MV-4-11 (cell line): ENCODE results near the gene PNPLA3.
A peak's percentile ranks its signal among the peaks of the same experiment; 100 is the strongest.
"Not testable (repeated sequence)": the region's sequence is repeated elsewhere in the genome, so short reads cannot be mapped to it uniquely, and the experiment has no call there.

Source experiments
- DNase-seq: peaks from one replicate; lab custom pipeline; 2025; lab: John Stamatoyannopoulos, UW

The PNPLA3 gene

DNA sequence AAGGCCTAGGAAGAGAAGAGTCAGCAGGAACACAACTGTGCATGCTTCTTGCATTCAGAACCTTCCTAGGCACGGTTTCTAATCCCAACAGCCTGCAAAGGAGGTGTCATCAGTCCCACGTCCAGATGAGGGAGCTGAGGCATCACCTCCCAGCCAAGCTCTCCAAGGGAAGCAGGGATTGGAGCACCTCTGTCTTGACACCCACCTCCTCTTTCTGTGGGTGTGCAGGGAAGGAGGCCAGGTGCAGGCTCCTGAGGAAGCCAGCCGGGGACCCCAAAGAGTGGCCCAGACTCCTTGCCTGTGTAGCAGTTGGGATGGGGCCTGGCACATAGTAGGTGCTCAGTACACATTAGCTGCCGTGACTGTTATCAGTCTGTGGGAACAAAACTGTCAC, 33.7 kb upstream of the PNPLA3 start:
- no peak for DNase-seq

DNA sequence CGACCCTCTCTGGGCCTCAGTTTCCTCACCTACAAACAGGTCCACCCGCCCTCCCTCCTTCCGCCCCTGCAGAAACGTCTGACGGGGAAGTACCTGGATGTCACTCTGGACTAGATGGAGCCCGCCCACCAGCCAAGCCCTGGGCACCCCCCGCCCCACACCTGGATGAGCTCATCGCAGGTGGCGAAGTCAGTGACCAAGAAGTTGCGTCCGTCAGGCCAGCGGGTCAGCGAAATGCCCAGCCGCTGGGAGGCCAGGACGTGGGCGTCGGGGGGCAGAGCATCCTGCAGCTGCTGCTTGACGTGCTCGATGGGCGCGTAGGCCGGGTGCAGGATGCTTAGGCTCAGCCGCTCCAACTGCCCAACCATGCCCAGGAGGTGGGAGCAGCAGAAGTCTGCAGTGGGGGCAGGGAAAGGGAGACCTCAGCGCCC, 32.7 kb upstream of the PNPLA3 start:
- no peak for DNase-seq

DNA sequence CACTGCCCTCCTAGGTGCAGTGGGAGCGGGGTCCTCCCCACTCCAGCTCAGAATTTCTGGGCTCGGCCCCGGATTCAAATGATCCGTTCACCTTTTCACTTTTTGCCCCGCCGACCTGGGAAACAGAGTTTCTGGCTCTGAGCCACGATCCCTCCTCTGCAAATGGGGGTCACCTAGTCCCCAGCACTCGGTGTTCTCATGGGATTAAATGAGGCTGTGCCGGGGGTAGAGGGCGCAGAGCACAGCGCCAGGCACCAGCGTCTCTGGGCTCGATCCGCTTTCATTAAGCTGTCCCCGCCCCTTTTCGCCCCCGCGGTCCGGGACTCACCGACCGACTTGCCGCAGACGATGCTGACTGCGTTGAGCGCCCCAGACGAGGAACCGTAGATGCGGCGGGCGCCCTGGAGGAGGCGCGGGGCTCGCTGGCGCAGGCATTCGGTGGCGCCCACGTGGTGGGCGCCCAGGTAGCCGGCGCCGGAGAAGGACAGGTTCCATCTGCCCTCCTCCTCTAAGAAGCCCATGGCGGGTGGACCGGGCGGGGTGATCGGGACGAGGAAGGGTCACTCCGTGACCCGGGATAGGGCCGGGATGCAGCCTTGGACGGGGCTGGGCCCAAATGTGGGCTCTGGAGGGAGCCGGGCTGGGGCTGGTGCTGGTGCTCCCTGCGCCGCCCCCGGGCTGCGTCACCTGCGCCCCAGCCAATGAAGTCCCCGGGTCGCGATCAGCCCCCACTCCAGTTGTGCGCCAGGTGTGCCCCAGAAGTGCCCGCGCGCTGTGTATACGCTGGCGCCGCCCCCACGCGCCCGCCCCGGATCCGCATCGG, 32.0 kb upstream of the PNPLA3 start, which contains the start of gene PNPLA5:
Gene PNPLA5 (minus strand): TSS at position 654 of the 823 bp plus-strand sequence. CDS start 133 bp downstream, at position 521.
- DNase-seq = no peak

GRCh38 chr22:43892183-43892894, 31.3 kb upstream of the PNPLA3 start:
- no peak for DNase-seq

DNA sequence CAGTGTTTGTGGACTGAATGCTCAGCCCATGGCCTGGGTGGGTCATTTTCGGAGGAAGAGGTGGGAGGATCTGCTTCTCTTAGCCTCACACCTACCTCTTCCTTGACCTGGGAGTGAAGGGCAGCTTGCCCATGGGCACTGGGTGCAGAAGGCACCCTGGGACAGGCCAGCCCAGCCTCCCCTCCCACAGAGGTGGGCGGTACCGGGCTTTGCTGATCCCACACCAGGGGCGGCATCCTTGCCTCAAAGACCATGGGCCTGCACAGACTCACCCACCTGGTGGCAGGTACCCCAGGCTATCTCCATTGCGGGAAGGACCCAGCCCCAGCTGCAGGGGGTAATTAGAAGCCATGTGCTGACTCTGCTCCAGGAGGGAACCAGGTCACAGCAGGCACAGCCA, 30.3 kb upstream of the PNPLA3 start:
- DNase-seq = no peak

- DNase-seq = no peak
Observed at GRCh38 chr22:43894122-43894521, 29.5 kb upstream of the PNPLA3 start.

DNA sequence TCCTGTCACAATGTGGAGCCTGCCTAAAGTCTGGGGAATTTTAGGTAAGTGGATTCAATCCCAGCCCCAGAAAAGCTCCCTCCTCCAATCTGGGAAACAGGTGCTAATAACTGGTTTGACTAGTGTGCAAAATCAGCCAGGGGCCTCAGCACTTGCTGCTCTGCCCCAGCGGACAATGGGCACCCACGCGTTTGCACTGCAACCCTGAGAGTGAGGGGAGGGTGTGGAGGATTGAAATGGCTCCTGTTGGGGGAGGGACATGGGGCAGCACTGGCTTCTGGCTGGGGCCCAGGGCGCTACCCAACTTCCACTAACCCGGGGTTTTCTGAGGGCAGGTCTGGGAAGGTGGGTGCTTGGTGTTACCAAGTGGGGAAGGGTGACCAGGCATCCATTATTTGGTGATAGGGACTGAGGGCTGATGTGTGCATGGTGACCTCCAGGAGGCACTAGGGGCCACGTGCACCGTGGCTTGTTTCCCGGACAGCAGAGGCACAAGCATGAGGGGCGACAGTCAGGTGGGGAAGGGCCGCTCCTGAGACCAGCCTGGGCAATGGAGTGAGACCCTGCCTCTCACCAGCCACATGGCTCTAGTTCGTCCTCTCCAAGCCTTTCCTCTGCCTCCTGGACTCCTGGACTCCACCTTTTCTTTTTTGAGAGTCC, 27.5 kb upstream of the PNPLA3 start:
- no peak for DNase-seq

DNA sequence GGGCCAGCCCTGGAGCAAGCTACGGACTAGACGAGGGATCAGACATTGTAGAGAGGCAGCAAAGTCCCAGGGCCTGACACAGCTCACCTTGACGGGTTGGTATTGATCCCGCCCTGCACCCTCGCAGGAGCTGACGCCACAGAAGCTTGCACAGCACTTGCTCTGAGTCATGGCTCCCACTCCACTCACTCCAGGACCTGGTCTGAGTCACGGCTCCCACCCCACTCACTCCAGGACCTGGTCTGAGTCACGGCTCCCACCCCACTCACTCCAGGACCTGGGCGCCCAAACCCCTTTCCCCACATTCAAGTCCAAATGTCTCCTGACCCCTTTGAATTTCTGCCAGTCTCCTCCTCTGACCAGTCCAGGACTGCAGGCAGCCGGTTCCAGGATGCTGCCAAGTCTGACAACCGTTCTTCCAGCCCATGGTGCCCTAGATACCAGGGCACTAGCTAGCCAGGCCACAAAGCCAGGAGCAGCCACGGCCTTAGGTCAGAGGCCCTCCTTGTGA, 25.8 kb upstream of the PNPLA3 start:
- DNase-seq = no peak

DNA sequence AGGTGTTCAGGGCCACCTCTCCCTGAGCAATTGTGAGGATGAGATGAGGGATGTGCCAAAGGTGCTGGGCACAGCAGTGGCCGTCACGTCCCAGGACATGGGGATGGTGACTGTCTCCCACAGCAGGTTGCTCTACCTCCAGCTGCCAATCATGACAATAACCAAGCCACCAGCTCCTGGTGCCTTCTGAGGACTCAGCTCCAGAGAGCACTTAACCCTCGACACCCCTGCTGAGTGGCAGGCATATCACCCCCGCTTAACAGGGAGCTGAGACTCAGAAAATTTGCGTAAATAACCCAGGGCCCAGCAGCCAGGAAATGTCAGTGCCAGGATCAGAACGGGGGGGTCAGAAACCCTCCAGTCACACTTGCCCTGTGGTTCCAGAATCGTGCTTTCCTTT, 23.4 kb upstream of the PNPLA3 start:
- DNase-seq = no peak

DNA sequence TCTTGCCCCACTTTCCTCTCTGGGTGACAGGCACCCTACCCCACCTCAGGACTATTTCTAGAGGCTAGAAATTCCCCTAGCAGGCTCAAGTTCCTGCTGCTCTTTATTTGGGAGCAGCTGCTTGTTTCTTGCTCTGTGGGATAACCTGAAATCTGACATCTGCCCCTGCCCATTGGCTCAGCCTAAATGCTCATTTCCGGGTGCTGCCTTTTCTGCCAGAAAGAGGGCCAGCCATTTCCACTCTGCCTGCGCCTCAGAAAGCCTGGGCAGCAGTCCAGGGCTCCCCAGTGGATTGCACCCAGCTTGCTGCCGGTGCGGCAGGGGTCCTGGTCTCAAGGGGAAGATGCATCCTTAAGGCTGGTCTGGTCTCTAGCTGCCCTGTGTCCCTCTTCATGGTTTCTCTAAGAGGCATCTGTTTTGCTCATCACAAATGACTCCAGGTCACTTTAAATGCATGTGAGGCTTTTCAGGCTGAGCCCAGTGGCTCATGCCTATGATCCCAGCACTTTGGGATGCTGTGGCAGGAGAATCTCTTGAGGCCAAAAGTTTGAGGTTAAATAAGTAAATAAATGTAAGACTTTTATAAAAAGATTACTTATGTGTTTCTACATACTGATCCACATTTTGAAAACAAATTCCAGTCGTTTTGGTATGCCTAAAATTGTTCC, 21.5 kb upstream of the PNPLA3 start:
- no peak for DNase-seq

DNA sequence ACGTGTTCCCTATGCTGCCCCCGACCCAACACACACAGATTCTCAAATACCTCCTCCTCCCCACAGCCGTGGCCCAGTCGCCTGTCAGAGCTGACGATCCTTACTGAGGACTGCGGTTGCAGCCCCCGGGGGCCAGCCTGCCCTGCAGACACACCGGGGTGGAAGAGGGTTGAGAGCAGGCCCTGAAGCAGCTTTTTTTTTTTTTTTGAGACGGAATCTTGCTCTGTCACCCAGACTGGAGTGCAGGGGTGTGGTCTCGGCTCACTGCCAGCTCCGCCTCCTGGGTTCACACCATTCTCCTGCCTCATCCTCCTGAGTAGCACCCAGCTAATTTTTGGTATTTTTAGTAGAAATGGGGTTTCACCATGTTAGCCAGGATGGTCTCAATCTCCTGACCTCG, 20.6 kb upstream of the PNPLA3 start:
- not testable (repeated sequence) for DNase-seq

DNA sequence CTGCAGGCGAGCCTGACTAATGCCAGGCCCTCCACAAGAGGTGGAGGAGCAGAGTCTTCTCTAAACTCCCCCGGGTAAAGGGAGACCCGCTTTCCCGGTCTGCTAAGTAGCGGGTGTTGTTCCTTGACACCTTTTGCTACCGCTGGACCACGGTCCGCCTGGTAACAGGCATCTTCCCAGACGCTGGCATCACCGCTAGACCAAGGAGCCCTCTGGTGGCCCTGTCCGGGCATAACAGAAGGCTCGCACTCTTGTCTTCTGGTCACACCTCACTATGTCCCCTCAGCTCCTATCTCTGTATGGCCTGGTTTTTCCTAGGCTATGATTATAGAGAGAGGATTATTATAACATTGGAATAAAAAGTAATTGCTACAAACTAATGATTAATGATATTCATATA, 19.2 kb upstream of the PNPLA3 start:
- DNase-seq = not testable (repeated sequence)

GRCh38 chr22:43905681-43906080, 17.9 kb upstream of the PNPLA3 start:
- peak; percentile 33 for DNase-seq

GRCh38 chr22:43909708-43910107, 13.9 kb upstream of the PNPLA3 start:
- no peak for DNase-seq

DNA sequence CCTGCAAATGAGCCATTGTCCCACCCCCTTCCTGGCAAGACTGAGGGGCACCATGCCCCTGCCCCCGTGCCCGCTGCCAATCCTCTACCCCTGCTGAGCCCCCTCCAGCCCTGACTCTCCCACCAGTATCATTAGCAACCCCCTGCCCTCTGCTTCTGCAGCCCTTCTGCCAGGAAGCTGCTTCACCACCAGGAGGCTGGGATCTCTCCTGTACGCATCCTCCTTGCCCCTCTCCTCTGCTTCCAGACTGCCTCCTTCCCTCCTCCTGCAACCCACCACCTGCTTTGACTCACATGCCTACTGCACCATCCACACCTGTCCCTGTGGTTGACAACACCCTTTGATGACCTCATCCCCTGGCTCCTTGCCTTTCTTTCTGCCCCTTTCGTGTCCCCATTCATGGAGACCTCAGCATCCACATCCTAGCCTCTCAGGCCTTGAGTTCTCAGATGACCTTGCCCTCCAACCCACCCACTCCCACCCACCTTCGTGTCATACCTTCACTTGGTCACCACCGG, 13.4 kb upstream of the PNPLA3 start:
- no peak for DNase-seq

DNA sequence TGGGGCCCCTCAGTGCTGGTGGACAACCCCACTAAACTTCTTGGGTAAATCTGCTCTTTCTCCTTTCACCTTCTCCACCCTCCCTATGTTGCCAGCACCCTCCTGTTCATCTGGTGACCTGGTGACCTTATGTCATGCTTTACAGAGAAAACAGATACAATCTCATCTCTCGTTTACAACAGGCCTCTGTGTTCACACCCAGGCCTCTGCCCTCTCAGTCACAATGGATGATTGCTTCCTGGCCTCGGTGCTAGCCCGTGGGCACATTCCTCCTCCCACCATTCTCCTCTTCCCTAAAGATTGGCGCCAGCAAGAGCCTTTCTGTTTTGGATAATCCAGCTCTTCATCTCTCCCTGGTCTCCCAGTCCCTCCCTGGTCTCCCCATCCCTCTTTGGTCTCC, 12.3 kb upstream of the PNPLA3 start:
- DNase-seq = no peak

- no peak for DNase-seq
Observed at GRCh38 chr22:43917521-43917920, 6.1 kb upstream of the PNPLA3 start.

- DNase-seq = no peak
Observed at GRCh38 chr22:43919106-43919973, 4.3 kb upstream of the PNPLA3 start.

- peak; percentile 53 for DNase-seq
Observed at GRCh38 chr22:43921370-43921769, 2.2 kb upstream of the PNPLA3 start.

DNA sequence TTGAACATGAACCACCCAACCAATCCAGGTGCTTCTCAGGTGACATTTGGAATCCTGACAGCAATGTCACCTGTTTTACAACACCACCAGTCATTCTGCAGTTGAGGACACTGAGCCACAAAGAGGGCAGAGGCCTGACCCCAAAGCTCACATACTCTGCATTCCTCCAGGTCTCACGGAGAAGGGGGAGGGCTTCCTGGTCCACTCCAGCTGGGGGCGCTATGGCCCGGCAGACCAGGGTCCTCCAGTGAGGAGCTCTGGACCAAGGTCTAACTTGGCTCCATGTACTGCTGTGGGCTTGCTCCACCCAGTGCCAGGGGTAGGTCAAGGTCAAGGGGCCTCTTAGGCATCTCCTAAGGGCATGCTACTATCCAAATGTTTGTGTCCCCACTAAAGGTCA, 1.5 kb upstream of the PNPLA3 start:
- DNase-seq = no peak

- peak; percentile 19 for DNase-seq
Observed at GRCh38 chr22:43923191-43923590, 414 bp upstream of the PNPLA3 start.
